GM12864 (cell line): Measurements from ENCODE around the gene EPHB3.
A peak's percentile ranks its signal among the peaks of the same experiment; 100 is the strongest.

Experiments used
- DNase-seq: peaks from one replicate; pipeline ENCODE4 v3.0.0-alpha.2; 2011; ENCODE audit warnings: low read depth
- H3K4me3 ChIP-seq: 2 replicates; pipeline ENCODE4 v1.5.1; 2011; ENCODE audit warnings: mild to moderate bottlenecking, low read depth, low read length, control low read depth
- CTCF ChIP-seq: IDR thresholded peaks from 2 replicates; pipeline ENCODE4 v1.5.1; 2011; ENCODE audit warnings: low read depth, mild to moderate bottlenecking, moderate library complexity, low read length, control low read depth, inconsistent platforms; ENCODE audit errors: missing control alignments

Gene EPHB3

GRCh38 chr3:184525337-184526087, 36.1 kb upstream of the EPHB3 start:
- TF ChIP-seq CTCF, result no peak
- no peak for DNase-seq
- peak overlapping the region; percentile 10 for H3K4me3 ChIP-seq

- TF ChIP-seq CTCF, result peak; percentile 21
- no peak for DNase-seq
- H3K4me3 ChIP-seq, result no peak overlapping the region
Observed at GRCh38 chr3:184526088-184526433, 35.5 kb upstream of the EPHB3 start.

- no peak for DNase-seq
- TF ChIP-seq CTCF, result no peak
Observed at GRCh38 chr3:184531626-184532280, 29.8 kb upstream of the EPHB3 start.

GRCh38 chr3:184532940-184533732, 28.4 kb upstream of the EPHB3 start:
- no peak for TF ChIP-seq CTCF
- H3K4me3 ChIP-seq, result no peak overlapping the region
- DNase-seq, result no peak

More at GRCh38 chr3:184531626-184532280, 29.8 kb upstream of the EPHB3 start:
- no peak overlapping the region for H3K4me3 ChIP-seq

- no peak for DNase-seq
- no peak for TF ChIP-seq CTCF
- H3K4me3 ChIP-seq, result no peak overlapping the region
Observed at GRCh38 chr3:184537885-184538665, 23.5 kb upstream of the EPHB3 start.

- no peak overlapping the region for H3K4me3 ChIP-seq
- DNase-seq, result no peak
- no peak for TF ChIP-seq CTCF
Observed at GRCh38 chr3:184538666-184539431, 22.7 kb upstream of the EPHB3 start.
